ENCODE data around the gene KCNE1.

KCNE1 gene

DNA sequence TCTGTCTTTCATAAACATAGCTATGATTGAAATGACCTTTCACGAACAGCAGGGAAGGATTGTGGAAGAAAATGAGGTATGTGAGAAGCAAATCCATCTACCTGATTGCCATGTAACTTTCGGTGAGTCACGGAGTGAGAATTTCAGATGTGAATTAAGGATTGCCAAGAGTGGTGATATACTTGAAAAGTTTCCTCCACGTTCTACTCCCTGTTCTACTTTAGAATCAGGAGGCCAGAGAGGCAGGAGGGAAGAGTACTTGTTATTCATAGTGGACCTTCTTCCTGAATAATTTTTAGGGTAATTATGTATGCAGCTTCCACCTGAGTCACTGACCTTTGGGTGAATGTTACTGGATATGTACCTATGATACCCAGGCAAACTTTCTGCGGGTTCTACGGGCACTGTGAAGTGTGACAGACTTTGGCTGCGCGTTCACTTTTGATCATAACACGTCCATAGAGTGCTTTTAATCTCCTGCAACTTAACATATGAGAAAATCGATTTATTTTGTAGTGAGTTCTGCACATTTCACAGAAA, 2.6 kb upstream of the KCNE1 start:
- H3K27ac ChIP-seq, result no peak overlapping the region
- no peaks in the 10 kb centered on the region for H3K27me3 ChIP-seq (replicated peaks)
- TF ChIP-seq CTCF (IDR thresholded peaks at IDR 0.05; ENCODE audit: low read depth, low read length, missing control alignments), result no peak
- peaks cover 22% of the 10 kb centered on the region for H3K36me3 ChIP-seq (replicated peaks)
- DNase-seq, result no peak
- in situ Hi-C loops (cut with HindIII; ENCODE audit: low pct_ligation_motif_present, low sequenced_read_pairs), result no loop called here
- no peak overlapping the region for H3K4me3 ChIP-seq (ENCODE audit: low read depth, low read length)

- H3K27me3 ChIP-seq (replicated peaks), result no peaks in the 10 kb centered on the region
- peaks cover 17% of the 10 kb centered on the region for H3K36me3 ChIP-seq (replicated peaks)
- no peak for DNase-seq
- H3K27ac ChIP-seq, result no peak overlapping the region
- in situ Hi-C loops (cut with HindIII; ENCODE audit: low pct_ligation_motif_present, low sequenced_read_pairs), result no loop called here
- TF ChIP-seq CTCF (IDR thresholded peaks at IDR 0.05; ENCODE audit: low read depth, low read length, missing control alignments), result no peak
- H3K4me3 ChIP-seq (ENCODE audit: low read depth, low read length), result no peak overlapping the region
Measured at GRCh38 chr21:34513129-34513675, 1.2 kb upstream of the KCNE1 start.

GRCh38 chr21:34511181-34511580, 829 bp downstream of the KCNE1 start:
- no peak for TF ChIP-seq CTCF (IDR thresholded peaks at IDR 0.05; ENCODE audit: low read depth, low read length, missing control alignments)
- no peak for DNase-seq
- H3K27me3 ChIP-seq (replicated peaks), result no peaks in the 10 kb centered on the region
- peaks cover 3% of the 10 kb centered on the region for H3K36me3 ChIP-seq (replicated peaks)
- no peak overlapping the region for H3K27ac ChIP-seq
- H3K4me3 ChIP-seq (ENCODE audit: low read depth, low read length), result no peak overlapping the region
- in situ Hi-C loops (cut with HindIII; ENCODE audit: low pct_ligation_motif_present, low sequenced_read_pairs), result no loop called here

DNA sequence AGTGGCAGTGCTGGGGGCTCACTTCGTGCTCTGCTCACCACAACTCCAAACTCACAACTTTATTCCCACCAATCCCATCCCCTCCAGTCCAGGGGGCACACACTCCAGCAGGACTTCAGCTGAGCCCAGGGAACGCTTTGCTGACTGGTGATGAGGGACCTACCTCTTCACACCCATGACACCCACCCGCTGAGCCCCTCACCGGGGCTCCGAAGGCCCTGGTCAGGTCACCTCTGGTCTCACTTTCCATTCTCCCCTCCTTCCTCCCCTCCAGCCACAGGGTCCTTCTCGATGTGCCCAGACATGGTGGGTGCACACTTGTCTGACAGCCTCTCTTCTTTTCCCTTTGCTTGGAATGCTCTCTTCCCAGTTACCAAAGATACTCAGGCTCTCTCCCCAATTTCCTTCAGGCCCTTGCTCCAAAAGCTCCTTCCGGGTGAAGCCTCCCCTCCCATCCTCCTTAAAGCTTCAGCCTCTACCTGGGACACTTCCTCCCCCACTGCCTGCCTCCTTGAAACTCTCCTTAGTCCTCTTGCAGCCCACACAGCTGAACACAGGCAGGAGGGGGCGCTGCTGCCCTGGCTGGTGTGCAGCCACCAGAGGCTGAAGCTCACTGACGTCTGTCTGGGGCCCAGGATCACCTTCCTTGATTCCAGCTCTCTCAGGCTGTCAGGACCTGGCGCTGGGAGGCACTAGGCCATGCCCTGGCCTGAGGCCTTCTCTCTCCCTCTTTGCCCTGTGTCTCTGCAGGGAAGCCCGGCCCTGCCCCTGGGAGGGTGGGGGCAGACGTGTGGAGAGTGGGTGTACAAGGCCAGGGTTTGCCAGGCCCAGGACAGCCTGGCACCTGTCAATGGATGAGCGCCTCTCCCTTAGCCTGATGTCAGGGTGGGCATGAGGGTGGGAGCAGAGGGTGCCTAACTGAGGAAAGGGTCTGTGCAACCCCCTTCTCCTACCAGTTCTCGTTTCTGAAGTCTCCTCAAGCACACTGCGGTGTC, 1.6 kb downstream of the KCNE1 start:
- peak; percentile 95 for TF ChIP-seq CTCF (IDR thresholded peaks at IDR 0.05; ENCODE audit: low read depth, low read length, missing control alignments)
- Histone ChIP-seq H3K27ac (no peak overlapping the region), H3K36me3 (replicated peaks) (no peaks in the 10 kb centered on the region), H3K27me3 (replicated peaks) (no peaks in the 10 kb centered on the region), H3K4me3 (ENCODE audit: low read depth, low read length) (no peak overlapping the region)
- DNase-seq, result peak; percentile 64
- in situ Hi-C loops (cut with HindIII; ENCODE audit: low pct_ligation_motif_present, low sequenced_read_pairs), result no loop called here

- no peaks in the 10 kb centered on the region for H3K36me3 ChIP-seq (replicated peaks)
- no peak overlapping the region for H3K4me3 ChIP-seq (ENCODE audit: low read depth, low read length)
- H3K27ac ChIP-seq, result no peak overlapping the region
- in situ Hi-C loops (cut with HindIII; ENCODE audit: low pct_ligation_motif_present, low sequenced_read_pairs), result no loop called here
- TF ChIP-seq CTCF (IDR thresholded peaks at IDR 0.05; ENCODE audit: low read depth, low read length, missing control alignments), result peak; percentile 39
- no peaks in the 10 kb centered on the region for H3K27me3 ChIP-seq (replicated peaks)
- DNase-seq, result no peak
Measured at GRCh38 chr21:34509151-34509550, 2.9 kb downstream of the KCNE1 start.
